Central memory CD4-positive, alpha-beta T cell (primary cell): ENCODE measurements around the gene ERVH48-1.
"Not testable (repeated sequence)": the region's sequence is repeated elsewhere in the genome, so short reads cannot be mapped to it uniquely, and the experiment has no call there.

Source experiments
- DNase-seq: peaks from one replicate; pipeline ENCODE4 v3.0.0; 2022

Gene ERVH48-1

DNA sequence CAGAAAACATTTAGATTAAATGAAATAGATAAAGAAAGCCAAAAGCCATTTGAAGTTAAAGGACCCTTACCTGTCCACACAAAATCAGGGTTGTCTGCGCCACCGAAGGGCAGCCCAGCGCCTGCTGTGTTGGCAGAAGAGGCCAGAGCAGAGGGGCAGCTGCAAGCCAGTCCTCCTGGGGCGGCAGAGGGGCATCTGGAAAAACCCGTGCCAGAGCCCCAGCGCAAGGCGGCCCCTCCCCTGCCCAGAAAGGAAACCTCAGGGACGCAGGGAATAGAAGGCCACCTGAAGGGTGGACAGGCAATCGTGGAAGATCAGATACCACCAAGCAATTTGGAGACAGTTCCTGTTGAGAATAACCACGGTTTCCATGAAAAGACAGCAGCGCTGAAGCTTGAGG is 21.6 kb downstream of the ERVH48-1 start:
- no peak for DNase-seq

DNA sequence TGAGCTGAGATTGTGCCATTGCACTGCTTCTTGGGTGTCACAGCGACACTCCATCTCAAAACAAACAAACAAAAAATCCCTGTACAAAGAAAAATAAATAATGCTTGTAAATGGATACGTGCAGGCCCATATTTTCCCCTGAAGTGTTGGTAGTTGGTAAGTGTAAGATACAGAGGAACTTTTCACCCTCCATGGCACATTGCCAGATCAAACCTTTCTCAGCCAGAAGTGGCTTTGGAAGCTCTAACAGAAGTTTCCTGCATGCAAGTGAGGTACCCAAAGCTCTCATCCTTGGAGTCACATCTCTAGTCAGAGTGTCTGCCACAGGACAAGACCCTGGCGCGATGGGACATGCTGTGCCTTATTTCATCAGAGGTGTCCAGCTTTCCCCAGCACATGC is 25.0 kb downstream of the ERVH48-1 start:
- DNase-seq: no peak

DNA sequence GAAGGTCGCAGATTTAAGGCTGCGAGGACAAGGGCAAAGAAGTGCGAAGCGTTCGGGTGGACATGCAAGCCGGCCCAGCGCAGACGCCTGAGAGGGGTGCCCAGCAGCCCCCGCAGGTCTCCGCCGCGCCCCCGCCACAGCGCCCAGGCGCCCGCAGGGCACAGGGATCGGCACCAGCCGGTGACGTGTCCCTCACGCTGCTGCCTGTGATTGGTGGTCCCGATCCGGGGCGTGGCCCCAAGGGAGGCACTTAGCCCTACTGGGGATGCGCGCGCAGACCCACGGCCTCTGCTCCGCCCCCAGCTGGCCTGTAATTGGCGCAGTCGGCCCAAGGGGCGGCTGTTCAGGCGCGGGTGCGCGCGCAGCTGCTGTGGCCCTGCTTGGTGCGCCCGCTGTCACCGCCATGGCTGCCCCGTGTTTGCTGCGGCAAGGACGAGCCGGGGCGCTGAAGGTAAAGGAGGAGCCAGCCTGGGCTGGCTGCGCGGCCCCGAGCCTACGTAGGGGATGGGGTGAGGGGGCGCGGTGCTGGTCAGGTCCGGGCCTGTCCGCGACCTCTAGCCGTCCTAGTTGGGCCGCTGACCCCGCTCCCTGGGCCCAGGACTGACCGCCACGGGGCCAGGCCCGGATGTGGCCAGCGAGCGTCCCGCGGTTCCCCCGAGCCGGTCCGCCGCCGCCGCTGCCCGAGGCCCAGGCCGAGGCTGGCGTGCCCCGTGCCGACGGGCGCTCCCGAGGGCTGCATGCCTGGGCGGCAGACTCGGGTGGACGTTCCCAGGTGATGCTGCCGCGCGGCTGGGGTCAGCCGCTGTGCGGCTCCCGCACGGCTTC is 32.3 kb downstream of the ERVH48-1 start, which contains the start of gene NDUFV3:
NDUFV3 (plus strand) TSS at position 379 of the 825 bp plus-strand sequence; CDS start at position 404, 25 bp downstream.
- peak; percentile 98 for DNase-seq

DNA sequence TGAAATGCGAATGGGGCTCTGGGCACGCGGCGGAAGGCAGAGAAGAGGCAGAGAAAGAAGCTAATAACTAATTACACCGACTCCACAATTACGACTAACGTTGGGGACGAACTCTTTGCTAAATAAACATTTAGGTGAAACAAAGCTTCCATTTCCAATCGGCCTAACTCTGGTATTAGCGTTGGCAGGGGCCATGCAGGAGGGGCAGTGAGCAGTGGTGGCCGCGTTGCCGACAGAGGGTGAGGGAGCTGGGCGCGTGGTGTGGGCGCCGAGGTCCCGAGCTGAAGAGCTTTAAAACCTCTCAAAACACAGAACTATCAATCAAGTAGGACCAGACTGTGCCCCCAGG is 32.9 kb downstream of the ERVH48-1 start:
- no peak for DNase-seq

DNA sequence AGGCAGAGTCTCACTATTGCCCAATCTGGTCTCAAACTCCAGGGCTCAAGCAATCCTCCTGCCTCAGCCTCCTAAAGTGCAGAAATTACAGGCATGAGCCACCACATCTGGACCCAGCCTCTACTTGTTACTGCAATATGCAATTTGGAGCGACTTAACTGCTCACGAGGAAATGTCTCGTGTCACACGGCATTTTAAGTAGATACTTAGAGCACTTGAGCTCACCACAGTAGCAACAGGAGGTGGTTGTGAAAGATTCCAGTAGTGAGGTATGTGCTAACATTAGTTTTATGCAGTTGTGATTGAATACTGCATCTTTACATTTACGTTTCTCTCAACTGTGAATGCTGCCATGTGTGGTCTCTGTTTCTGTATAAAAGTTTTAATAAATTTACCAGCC is 38.1 kb downstream of the ERVH48-1 start:
- DNase-seq: no peak

DNA sequence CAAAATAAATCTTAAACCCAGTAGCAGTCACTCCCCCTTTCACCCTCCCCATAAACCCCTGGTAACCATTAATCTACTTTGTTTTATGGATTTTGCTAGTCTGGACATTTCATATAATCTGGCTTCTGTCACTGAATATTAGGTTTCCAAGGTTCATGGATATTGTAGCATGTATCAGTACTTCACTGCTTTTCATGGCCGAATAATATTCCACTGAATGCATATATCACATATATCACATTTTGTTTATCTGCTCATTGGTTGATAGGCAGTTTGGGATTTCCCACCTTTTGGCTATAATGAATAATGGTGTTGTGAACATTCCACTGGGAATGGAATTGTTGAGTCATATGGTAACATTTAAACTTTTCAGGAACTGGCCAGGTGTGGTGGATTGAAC is 41.5 kb downstream of the ERVH48-1 start:
- DNase-seq: no peak

DNA sequence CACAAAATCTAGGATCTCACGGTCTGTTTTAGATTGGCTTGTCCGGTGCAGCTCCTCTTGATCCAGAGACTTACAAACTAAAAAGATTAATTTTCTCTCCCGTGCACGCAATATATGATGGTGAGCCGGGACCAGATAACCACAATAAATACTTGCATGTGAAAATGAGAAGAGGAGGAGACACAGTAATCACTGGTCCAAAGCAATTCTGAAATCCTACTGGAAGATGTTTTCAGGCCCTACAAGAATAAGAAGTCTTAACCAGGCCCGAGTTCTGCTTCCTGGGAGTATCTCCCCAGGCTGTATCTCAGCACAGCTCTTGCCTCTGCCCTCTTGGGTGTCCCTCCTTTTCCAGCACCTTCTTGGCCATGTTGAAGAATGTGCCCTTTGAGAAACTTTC is 45.1 kb downstream of the ERVH48-1 start:
- no peak for DNase-seq

DNA sequence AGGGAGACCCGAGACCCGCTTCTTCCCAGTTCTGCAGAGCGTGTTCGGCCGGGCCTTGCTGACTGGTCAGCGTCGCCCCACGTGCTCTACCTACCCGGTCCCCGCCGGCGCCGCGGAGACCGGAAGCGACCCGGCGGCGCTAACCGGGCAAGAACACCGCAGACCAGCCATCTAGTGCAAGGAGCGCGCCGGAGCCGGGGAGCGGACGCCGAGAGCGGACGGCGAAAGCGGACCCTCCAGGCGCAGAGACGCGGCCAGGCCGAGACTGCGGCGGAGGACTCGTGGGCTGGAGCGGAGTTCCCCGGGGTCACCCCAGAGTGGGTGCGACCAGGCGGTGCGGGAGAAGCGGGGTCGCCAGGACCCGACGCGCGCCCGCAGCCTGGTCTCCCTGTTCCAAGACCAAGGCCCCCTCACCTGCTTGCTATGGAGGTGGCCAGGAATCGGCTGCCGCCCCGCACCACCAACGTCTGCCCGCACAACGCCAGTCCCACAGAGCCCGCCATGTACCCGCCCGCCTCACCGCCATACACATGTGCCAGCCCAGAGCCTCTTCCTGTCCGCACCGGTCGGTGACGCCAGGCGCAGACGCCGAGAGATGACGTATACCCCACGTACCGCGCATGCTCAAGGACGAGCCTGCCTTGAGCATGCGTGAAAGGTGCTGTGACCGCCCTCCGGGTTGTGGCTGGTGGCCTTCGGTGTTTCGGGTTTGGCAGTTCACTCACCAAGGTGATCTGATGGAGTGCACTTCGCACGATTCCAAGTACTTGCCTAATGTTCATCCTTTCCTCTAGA is 46.2 kb downstream of the ERVH48-1 start, which contains the start of gene WDR4:
WDR4 (minus strand) TSS at position 547 of the 795 bp plus-strand sequence; CDS start at position 503, 44 bp downstream.
- peak; percentile 99 for DNase-seq

DNA sequence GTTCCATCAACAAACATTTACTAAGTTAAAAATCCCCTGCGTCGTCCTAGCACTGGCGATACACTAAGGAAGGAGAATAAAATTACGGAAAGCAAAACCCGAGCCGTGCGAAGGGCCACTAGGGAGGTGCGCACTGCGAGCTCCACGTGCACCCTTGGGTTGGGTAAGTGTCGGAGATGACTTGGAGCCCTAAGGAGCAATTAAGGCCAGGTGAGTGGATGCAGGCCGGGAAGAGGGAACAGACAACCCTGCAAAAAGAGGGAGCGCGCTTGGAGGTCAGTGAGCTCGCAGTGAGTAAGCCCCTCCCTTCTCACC is 46.8 kb downstream of the ERVH48-1 start:
- DNase-seq: no peak

DNA sequence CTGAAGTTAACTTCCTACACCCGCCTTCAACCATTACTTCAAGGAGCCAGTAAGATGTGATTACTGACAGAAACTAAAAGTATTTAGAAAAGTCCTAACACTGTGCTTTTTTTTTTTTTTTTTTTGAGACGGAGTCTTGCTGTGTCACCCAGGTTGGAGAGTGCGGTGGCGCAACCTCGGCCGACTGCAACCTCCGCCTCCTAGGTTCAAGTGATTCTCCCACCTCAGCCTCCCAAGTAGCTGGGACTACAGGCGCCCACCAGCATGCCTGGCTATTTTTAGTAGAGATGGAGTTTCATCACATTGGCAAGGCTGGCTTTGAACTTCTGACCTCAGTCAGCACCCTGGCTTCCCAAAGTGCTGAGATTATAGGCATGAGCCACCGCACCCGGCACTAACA is 49.6 kb downstream of the ERVH48-1 start:
- DNase-seq: not testable (repeated sequence)

DNA sequence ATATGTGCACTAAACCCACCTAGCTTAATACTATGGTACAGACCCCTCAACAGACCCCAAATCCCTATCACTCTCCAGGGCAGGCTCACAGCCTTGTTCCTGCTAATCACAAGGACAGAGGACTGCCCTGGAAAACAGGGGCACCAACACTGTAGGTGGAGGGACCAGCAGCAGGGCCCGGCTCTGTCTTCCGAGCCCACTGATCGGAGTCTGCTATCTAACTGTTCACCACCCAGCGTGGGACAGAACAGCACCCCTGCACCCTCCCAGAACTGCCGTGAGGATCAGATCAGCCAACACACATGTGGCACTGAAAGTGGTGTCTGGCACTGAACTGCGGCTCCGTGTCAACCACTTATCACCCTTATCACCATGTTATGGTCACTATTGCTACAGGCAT is 52.3 kb downstream of the ERVH48-1 start:
- DNase-seq: no peak

DNA sequence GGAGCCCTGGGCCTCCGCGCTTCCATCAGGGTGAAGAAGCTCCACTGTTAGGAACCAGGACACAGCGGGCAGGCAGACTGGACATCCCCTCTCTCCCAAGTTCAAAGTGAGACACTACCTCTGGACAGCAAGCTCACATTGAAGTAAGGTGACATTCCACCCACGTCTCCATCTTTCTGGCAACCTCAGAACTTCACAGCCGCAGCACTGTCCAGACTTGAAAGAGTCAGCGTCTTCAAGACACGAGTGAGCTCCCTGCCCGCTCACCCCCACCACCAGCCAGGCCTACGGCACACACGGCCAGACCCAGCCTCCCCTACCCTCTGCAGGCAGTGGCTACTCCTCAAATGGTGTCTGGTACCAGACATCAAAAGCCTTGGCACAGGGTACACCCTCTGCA is 57.2 kb downstream of the ERVH48-1 start:
- DNase-seq: no peak
